GM12864 (cell line): Measurements from ENCODE around the gene IFNA17.
"Not testable (repeated sequence)": the region's sequence is repeated elsewhere in the genome, so short reads cannot be mapped to it uniquely, and the experiment has no call there.

Experiments used
- DNase-seq: peaks from one replicate; pipeline ENCODE4 v3.0.0-alpha.2; 2011; ENCODE audit warnings: low read depth
- H3K4me3 ChIP-seq: 2 replicates; pipeline ENCODE4 v1.5.1; 2011; ENCODE audit warnings: mild to moderate bottlenecking, low read depth, low read length, control low read depth
- TF ChIP-seq, protein P1 (sequence below): IDR thresholded peaks from 2 replicates; pipeline ENCODE4 v1.5.1; 2011; ENCODE audit warnings: low read depth, mild to moderate bottlenecking, moderate library complexity, low read length, control low read depth, inconsistent platforms; ENCODE audit errors: missing control alignments

IFNA17 gene

DNA sequence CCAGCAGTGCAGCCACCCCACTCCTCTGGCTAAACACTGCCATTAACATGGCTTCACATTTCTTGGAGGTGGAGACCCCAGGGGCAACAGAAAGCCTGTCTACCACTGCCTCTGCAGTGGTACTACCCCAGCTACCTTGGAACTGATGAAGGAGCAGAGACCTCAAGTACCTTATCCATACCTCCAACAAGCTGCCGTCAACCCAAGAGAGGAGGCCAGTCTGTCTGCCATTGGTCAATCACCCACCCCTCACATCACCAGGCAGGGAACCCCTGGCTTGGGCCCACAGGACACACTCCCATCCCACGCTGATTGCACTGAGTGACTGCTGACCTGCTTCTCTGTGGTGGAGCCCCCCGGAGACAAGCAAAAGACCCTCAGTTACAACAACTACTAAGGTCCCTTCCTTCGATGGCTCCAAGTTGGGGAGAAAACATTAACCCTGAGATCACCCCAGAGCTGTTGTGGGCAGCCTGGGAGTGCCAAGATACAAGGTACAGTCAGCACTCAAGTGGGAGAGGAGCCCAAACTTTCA, 6.2 kb upstream of the IFNA17 start:
- DNase-seq: no peak
- TF ChIP-seq, protein P1, sequence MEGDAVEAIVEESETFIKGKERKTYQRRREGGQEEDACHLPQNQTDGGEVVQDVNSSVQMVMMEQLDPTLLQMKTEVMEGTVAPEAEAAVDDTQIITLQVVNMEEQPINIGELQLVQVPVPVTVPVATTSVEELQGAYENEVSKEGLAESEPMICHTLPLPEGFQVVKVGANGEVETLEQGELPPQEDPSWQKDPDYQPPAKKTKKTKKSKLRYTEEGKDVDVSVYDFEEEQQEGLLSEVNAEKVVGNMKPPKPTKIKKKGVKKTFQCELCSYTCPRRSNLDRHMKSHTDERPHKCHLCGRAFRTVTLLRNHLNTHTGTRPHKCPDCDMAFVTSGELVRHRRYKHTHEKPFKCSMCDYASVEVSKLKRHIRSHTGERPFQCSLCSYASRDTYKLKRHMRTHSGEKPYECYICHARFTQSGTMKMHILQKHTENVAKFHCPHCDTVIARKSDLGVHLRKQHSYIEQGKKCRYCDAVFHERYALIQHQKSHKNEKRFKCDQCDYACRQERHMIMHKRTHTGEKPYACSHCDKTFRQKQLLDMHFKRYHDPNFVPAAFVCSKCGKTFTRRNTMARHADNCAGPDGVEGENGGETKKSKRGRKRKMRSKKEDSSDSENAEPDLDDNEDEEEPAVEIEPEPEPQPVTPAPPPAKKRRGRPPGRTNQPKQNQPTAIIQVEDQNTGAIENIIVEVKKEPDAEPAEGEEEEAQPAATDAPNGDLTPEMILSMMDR: no peak
- H3K4me3 ChIP-seq: no peak overlapping the region

DNA sequence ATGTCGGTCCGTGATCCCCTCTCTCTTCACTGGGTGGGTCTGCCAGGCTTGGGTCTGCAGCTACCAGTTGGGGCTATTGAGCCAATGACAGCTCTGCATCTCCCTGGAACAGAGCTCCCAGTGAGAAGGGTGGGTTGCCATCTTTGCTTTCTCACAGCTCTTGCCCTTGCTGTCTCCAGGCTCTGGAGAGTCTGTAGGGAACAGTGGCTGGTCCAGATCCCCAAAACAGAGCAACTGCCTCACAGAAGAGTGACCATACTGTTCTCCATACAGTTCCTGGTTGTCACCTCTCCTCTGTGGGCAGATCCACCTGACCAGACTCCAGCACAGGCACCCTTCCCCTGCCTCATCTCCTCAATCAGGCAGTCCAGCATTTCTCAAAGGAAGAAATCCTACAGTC, 5.2 kb upstream of the IFNA17 start:
- no peak for DNase-seq
- TF ChIP-seq, protein P1: no peak

DNA sequence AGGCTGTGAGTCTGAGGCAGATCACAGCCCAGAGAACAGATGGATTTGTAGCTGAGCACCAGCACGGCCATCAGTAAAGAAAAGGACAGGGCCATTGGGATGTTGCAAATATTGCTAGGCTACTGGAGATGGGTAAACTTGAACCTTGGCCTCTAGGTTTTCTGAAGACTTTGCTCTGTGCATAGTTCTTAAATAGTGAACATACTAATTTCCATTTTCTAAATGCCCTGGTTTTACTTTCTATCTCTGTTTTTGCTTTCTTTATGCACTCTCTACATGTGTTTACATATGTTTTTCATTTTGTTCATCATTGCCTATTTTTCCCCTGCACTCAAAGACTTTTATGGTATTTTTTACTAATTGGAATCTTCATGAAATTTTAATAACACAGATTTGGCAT, 10.8 kb downstream of the IFNA17 start, which contains the start of gene IFNA16:
TSS of gene IFNA16 (minus strand) at position 101 of the 400 bp plus-strand sequence. CDS start at position 95, 6 bp downstream.
- not testable (repeated sequence) for DNase-seq, H3K4me3 ChIP-seq

More for the DNA sequence above, 5.2 kb upstream of the IFNA17 start:
- H3K4me3 ChIP-seq: no peak overlapping the region

DNA sequence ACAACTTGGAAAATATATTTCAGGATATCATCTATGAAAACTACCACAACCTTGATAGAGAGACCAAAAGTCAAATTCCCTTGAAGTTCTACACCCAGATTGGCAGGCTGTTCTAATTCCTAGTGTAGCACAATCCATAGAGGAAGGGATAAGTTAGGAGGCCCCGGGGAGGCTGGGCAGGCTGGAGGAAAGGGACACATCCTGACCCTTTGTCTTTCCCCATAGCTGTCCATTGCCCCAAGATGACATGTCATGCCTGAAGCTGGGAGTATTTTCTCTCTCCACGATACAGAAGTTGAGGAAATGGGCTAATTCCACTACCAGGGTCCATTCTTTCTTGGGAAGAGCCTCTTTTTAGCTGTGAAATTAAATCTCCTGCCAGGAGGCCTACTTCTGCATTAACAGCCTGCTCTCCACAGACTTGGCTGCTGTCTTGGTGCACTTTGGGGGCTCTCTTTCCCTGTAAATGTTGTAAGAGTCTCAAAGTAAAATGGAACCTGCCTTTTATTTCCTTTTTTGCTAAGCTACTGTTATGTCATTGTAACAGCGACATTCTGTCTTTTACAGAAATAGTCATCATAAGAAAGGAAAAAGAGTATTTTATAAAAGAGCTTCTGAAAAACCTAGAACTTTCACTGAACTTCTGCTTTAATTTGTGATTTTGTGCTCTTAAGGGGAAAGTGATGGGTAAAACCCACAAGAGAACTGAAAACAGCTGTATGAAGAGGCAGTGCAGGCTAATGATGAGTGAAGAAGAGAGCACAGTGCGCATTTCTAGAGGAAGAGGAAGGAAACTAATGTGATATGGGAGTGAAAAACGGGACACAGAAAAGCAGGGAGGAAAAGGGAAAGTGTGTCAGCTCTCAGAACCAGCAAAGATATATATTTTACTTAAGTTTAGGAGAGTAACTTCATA, 14.4 kb downstream of the IFNA17 start:
- not testable (repeated sequence) for H3K4me3 ChIP-seq, DNase-seq
- TF ChIP-seq, protein P1: peak; percentile 60

DNA sequence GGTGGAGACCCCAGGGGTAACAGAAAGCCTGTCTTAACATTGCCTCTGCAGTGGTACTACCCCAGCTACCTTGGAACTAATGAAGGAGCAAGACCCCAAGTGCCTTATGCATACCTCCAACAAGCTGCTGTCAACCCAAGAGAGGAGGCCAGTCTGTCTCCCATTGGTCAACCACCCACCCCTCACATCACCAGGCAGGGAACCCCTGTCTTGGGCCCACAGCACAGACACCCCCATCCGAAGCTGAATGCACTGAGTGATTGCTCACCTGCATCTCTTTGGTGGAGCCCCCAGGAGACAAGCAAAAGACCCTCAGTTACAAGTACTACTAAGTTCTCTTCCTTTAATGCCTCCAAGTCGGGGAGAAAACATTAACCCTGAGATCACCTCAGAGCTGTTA, 15.9 kb downstream of the IFNA17 start:
- H3K4me3 ChIP-seq, DNase-seq: not testable (repeated sequence)

DNA sequence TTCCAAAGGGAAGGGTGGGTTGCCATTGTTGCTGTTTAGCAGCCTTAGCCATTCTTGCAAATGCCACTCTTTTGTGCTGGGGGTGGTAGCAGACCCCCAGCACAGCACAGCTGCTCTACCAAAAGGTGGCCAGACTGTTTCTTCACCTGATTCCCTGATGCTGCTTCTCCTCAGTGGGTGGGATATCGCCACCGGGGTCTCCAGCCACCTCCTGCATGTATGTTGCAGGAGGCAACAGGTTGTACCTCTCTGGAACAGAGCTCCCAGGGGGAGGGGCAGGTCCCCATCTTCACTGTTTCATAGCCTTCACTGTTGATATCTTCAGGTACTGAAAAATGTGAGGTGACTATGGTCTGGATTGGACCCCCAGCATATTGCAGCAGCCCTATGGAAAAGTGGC, 17.2 kb downstream of the IFNA17 start:
- not testable (repeated sequence) for H3K4me3 ChIP-seq, DNase-seq

DNA sequence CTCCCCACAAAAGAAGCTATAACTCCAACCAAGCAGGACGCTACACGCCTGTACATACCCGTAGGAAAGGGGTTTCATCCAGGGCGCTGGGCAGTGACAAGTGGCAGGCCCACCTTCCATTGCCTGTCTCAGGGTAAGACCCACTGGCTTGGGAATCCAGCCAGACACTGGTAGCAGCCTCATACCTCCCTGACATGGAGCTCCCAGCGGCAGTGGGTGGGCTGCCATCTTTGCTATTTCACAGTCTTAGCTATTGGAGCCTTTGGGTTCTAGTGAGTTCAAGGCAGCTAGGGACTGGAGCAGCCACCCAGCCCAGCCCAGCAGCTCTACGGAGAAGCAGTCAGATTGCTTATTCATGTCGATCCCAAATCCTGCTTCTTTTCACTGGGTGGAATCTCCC, 17.7 kb downstream of the IFNA17 start:
- DNase-seq: no peak
- TF ChIP-seq, protein P1: no peak
- no peak overlapping the region for H3K4me3 ChIP-seq

DNA sequence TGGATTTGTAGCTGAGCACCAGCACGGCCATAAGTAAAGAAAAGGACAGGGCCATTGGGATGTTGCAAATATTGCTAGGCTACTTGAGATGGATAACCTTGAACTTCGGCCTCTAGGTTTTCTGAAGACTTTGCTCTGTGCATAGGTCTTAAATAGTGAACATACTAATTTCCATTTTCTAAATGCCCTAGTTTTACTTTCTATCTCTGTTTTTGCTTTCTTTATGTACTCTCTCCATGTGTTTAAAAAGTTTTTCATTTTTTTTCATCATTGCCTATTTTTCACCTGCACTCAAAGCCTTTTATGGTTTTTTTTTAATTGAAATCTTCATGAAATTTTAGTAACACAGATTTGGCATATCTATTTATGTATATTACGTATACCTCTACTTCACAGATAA, 21.0 kb downstream of the IFNA17 start, which contains the start of gene IFNA10:
TSS of gene IFNA10 (minus strand) at position 101 of the 400 bp plus-strand sequence. CDS start at position 55, 46 bp downstream.
- not testable (repeated sequence) for H3K4me3 ChIP-seq, DNase-seq

DNA sequence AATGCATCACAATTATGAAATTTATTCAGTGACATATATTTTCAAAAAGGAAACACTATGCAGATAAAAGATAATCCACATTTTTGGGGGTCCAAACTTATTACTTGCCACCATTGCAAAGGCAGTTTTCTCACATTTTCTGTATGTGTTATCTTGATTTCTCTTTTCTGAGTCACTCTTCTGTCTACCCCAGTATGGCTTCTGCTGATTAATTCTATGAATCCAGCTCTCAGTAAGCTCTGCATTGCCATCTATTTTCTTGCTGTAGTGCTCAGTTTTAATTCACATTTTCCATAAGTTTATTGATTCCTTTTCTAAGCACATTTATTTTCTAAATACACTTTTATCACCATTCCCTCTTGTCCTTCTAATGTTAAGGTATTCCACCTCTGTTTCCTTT, 22.8 kb downstream of the IFNA17 start:
- no peak for DNase-seq
- no peak overlapping the region for H3K4me3 ChIP-seq
- TF ChIP-seq, protein P1: no peak

DNA sequence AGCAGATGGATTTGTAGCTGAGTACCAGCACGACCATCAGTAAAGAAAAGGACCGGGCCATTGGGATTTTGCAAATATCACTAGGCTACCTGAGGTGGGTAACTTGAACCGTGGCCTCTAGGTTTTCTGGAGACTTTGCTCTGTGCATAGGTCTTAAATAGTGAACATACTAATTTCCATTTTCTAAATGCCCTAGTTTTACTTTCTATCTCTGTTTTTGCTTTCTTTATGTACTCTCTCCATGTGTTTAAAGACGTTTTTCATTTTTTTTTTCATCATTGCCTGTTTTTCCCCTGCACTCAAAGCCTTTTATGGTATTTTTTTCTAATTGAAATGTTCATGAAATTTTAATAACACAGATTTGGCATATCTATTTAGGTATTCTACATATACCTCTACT, 25.9 kb downstream of the IFNA17 start, which contains the start of gene IFNA7:
TSS of gene IFNA7 (minus strand) at position 101 of the 400 bp plus-strand sequence. CDS start at position 61, 40 bp downstream.
- not testable (repeated sequence) for DNase-seq, H3K4me3 ChIP-seq
